WTC11 (cell line): ENCODE results near the gene DERA.

ENCODE experiments used
- ATF2 ChIP-seq: sonication (generic); formaldehyde crosslinking; IDR thresholded peaks from 2 replicates; pipeline ENCODE4 v1.8.1; 2022; ENCODE audit warnings: low read depth, missing genetic modification reagents, borderline replicate concordance
- CREB1 ChIP-seq: sonication (generic); formaldehyde crosslinking; IDR thresholded peaks from 2 replicates; pipeline ENCODE4 v1.8.0; 2023; ENCODE audit warnings: mild to moderate bottlenecking, missing genetic modification reagents
- CTCF ChIP-seq: fragments of 200-600 bp; IDR thresholded peaks from 2 replicates; pipeline ENCODE4 v1.8.0; 2022; ENCODE audit warnings: antibody characterized with exemption
- E2F4 ChIP-seq: sonication (generic); formaldehyde crosslinking; IDR thresholded peaks from 2 replicates; pipeline ENCODE4 v1.8.1; 2022; ENCODE audit warnings: low read depth, mild to moderate bottlenecking, moderate library complexity, missing genetic modification reagents, borderline replicate concordance
- ELF4 ChIP-seq: sonication (generic); formaldehyde crosslinking; IDR thresholded peaks from 2 replicates; pipeline ENCODE4 v1.8.1; 2022; ENCODE audit warnings: low read depth, mild to moderate bottlenecking, moderate library complexity, missing genetic modification reagents
- ETV6 ChIP-seq: sonication (generic); formaldehyde crosslinking; IDR thresholded peaks from 2 replicates; pipeline ENCODE4 v1.8.1; 2022; ENCODE audit warnings: mild to moderate bottlenecking, missing genetic modification reagents
- FOXJ3 ChIP-seq: sonication (generic); formaldehyde crosslinking; IDR thresholded peaks from 2 replicates; pipeline ENCODE4 v1.9.0; 2021; ENCODE audit warnings: missing genetic modification reagents, mild to moderate bottlenecking, borderline replicate concordance
- OVOL2 ChIP-seq: fragments of 250-450 bp; sonication (Bioruptor Pico); IDR thresholded peaks from 2 replicates; pipeline ENCODE4 v1.9.0; 2021; ENCODE audit warnings: mild to moderate bottlenecking, borderline replicate concordance
- SP1 ChIP-seq: sonication (generic); formaldehyde crosslinking; conservative IDR thresholded peaks from 2 replicates; pipeline ENCODE4 v1.8.1; 2022; ENCODE audit warnings: missing genetic modification reagents
- USF2 ChIP-seq: sonication (generic); formaldehyde crosslinking; IDR thresholded peaks from 2 replicates; pipeline ENCODE4 v1.8.1; 2023; ENCODE audit warnings: mild to moderate bottlenecking, missing genetic modification reagents, moderate library complexity
- ZNF396 ChIP-seq: fragments of 250-450 bp; sonication (Bioruptor Pico); IDR thresholded peaks from 2 replicates; pipeline ENCODE4 v1.8.0; 2021; ENCODE audit warnings: mild to moderate bottlenecking, moderate library complexity, borderline replicate concordance

- no peak for TF ChIP-seq CTCF
- TF ChIP-seq SP1 = no peak
- no peak for TF ChIP-seq CREB1
- TF ChIP-seq ATF2 = no peak
- no peak for TF ChIP-seq FOXJ3
- TF ChIP-seq ELF4 (CRISPR knock-in tag) = no peak
- no peak for TF ChIP-seq OVOL2 (CRISPR knock-in tag)
- TF ChIP-seq ZNF396 (CRISPR knock-in tag) = no peak
- TF ChIP-seq E2F4 (CRISPR knock-in tag) = no peak
- no peak for TF ChIP-seq USF2 (CRISPR knock-in tag)
- TF ChIP-seq ETV6 (CRISPR knock-in tag) = no peak
These were observed 101.0 kb downstream of the DERA start for GRCh38 chr12:16012117-16012516.
